Measurements from ENCODE around the gene TRPM2.

The TRPM2 gene

GRCh38 chr21:44352253-44352860 lies 1.1 kb upstream of the TRPM2 start:
- TF ChIP-seq ZFX (IDR thresholded peaks at IDR 0.05) (no peak), CTCF (conservative IDR thresholded peaks at IDR 0.05) (no peak)
- H3K27ac ChIP-seq = no peak overlapping the region

GRCh38 chr21:44354001-44354405 lies 582 bp downstream of the TRPM2 start:
- no peak overlapping the region for H3K27ac ChIP-seq
- TF ChIP-seq CTCF (conservative IDR thresholded peaks at IDR 0.05) (no peak), ZFX (IDR thresholded peaks at IDR 0.05) (no peak)

- TF ChIP-seq CTCF (conservative IDR thresholded peaks at IDR 0.05) (no peak), ZFX (IDR thresholded peaks at IDR 0.05) (no peak)
- H3K27ac ChIP-seq = no peak overlapping the region
These were observed 1.7 kb downstream of the TRPM2 start for GRCh38 chr21:44354775-44355771.

GRCh38 chr21:44356160-44356559 lies 2.7 kb downstream of the TRPM2 start:
- TF ChIP-seq CTCF (conservative IDR thresholded peaks at IDR 0.05) = no peak
- no peak overlapping the region for H3K27ac ChIP-seq

- no peak for TF ChIP-seq ZFX (IDR thresholded peaks at IDR 0.05)
- TF ChIP-seq CTCF (conservative IDR thresholded peaks at IDR 0.05) = no peak
- H3K27ac ChIP-seq = no peak overlapping the region
These were observed 3.2 kb downstream of the TRPM2 start for GRCh38 chr21:44356636-44357035.

GRCh38 chr21:44357064-44357837 lies 3.8 kb downstream of the TRPM2 start:
- TF ChIP-seq ZFX (IDR thresholded peaks at IDR 0.05) (no peak), CTCF (conservative IDR thresholded peaks at IDR 0.05) (no peak)
- H3K27ac ChIP-seq = no peak overlapping the region

Data from C4-2B (cell line).